ENCODE data around the gene PANK1. TPM values are rescaled to one million over a fixed set of nuclear protein-coding genes. Genes with fewer than 3 reads are reported as not detected.

PANK1 gene
- polyA plus RNA-seq, 3 donors = 49.7 to 54.1 (median 51.9) TPM

DNA sequence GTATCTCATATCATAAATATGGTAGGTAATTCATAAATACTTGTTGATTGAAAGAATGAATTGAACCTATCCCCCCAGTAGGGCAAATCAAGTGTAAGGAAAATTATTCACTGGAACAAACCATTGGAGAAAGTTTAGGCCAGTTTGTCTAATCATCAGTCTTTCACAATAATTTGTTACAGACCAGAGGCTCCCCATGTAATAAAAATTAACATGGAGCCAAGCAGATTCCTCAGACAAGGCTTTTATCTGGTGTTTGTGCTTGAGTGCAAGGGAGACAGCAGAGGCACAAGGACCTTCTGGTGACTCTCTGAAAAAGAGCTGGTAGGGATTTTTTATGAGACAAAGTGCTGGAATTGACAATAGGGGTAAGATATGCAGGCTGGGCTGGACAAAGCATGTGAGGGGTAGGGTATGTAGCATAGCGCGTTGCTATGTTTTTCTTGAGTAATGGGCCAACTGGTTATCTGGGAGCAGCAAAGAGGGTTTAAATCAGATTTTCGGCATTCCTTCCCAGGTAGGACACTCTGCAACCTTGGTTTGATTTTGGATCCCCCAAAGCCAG, 7.8 kb upstream of the PANK1 start:
- DNase-seq (ENCODE audit: low read depth in 3 of 3, low spot score in 2 of 3) = no peak

DNA sequence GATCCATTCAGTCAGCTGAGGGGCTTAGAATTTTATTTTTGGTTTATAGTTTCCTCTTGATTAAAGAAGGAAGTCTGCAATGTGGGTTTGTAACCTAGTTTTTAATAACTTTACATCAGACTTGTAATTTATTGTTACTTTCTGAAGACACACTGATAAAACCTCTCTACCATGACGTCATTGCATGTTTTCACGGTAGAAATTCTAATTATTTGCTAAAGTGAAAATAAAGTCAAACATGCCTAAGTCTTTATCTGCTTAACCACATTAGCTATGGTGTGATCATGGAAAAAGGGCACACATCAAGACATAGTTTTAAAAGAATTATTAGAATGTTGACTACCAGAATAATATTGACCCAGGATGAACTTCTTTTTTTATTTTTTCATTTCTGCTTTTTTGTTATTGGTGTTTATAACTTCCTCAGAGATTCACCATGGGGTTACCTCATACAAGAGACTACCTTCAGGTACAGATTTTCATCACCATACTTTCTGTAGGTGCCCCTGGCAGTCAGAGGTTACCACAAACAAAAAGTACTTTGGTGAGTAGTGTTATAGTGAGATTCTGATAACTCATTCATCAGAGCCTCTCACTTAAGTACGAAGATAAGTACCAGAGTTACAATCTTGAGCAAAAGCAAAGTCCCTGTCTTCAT, 7.0 kb upstream of the PANK1 start:
- DNase-seq (ENCODE audit: low read depth in 3 of 3, low spot score in 2 of 3) = no peak

DNA sequence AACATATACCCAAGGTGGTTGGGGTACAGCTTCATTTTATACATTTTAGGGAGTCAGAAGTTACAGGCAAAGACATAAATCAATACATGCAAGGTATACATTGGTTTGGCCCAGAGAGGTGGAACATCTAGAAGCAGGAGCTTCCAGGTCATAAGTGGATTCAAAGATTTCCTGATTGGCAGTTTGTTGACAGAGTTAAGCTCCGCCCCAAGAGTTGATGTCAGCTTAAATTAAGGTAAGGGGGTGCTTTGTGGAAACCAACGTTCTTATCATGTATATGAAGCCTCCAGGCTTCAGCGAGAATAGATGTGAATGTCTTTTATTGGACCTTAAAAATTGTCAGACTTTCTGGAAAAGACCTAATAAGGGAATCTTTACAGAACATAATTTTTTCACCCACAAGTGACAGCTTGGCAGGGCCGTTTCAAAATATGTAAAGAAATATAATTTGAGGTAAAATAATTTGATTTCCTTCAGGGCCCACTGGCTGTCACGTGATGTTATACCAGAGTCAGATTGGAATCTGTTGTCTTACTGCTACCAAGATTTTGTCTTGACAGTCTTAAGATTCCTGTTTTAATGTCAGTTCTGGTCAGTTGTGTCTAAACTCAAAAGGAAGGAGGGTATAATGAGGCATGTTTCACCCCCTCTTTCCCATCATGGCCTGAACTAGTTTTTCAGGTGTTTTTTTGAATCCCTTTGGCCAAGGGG, 6.3 kb upstream of the PANK1 start:
- no peak for DNase-seq (ENCODE audit: low read depth in 3 of 3, low spot score in 2 of 3)

DNA sequence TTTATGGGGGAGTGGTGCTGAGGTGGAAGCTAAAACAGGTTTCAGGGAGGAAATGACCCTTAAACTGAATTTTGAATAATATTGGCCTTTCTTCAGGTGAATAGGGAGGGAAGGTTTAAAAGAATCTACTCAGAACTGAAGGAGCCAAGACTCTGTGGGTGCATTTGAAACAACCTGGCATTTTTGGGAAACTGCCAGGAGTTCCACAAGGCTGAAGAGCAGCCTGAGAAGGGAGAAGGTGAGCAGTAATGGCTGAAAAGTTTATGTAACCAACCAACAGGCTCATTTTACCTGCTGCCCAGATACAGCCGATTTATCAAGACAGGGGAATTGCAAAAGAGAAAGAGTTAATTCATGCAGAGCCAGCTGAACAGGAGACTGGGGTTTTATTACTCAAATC, 4.0 kb upstream of the PANK1 start:
- no peak for DNase-seq (ENCODE audit: low read depth in 3 of 3, low spot score in 2 of 3)

DNA sequence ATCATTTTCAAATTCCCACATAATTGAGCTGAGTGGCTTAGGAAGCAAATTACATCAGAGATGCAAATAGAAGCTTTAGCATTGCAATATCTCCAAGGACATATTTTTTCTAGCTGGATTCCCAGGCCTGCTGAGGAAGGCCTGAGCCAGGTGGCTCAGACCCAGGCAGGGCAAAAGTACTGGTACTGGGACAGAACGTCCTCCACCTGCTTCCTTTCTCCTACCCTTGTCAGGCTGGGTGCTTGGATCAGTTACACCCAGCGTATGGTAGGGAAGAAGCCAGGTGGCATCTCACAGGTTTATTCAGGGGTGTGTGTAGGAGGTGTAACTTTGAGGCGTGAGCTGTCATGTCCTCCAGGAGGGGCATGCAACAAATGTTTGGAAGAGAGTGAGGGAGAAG, 3.0 kb upstream of the PANK1 start:
- DNase-seq (ENCODE audit: low read depth in 3 of 3, low spot score in 2 of 3) = no peak

DNA sequence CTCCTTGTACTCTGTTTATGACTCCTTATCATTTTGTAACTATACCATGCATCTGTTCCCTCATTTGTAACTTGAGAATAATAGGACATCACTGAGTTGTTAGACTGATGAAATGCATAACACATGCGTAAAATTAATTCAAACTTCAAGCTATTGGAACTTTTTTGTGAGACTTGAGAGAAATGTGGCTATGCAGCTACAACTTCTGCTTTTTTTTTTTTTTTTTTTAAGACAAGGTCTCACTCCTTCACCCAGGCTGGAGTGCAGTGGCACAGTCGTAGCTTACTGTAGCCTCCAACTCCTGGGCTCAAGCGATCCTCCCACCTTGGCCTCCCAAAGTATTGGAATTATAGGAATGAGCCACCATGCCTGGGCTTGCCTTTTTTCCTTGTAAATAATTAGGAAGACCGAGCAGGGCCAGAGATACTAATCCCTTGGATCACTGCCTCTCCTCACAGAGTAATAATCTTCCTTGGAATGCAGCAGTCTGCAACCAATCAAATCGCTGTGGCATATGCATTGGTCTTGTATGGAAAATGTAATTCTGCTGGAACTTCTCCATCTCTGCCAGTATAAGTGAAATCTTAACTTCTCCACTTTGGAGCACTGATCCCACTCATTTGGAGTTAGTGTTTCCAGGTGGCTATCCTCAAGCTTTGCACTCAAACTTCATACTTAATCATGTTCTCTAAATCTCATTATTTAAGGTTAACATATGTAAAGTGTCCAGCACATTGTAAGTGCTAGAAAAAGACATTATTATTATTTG, 2.0 kb upstream of the PANK1 start:
- DNase-seq (ENCODE audit: low read depth in 3 of 3, low spot score in 2 of 3) = peak in 2 of 3 donors; percentile 44 to 58

DNA sequence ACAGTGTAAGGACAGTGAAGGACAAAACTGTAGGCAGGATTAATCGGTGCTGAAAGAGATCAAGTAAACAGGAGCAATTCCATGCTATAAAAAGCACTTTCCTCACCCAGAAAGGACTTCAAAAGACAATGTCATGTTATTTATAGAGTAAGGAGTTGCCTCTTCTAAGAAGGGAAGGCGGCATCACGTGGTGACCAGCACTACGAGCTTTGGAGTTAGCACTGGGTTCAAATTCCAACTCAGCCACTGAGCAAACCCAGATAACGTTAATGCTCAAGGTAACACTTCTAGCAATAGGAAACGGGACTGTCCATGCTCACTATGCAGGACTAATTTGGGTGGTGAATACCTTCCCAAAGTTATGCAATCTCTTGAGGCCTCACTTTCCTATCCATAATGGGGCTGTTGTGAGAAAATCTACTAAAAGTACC, 715 bp upstream of the PANK1 start:
- DNase-seq (ENCODE audit: low read depth in 3 of 3, low spot score in 2 of 3) = no peak

DNA sequence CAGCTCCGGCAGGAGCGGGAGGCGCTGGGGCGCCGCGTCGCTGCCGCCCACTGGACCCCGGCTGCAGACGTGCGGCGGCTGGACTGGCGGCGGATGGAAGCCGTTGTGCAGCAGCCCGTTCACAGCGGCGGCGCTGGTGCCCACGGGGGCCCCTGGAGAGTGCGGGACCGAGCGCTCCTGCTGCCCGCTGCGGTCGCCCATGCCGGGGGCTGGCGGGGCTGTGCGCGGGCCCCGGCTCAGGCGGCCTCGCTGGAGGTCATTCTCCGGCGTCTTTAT, 413 bp downstream of the PANK1 start:
- no peak for DNase-seq (ENCODE audit: low read depth in 3 of 3, low spot score in 2 of 3)

DNA sequence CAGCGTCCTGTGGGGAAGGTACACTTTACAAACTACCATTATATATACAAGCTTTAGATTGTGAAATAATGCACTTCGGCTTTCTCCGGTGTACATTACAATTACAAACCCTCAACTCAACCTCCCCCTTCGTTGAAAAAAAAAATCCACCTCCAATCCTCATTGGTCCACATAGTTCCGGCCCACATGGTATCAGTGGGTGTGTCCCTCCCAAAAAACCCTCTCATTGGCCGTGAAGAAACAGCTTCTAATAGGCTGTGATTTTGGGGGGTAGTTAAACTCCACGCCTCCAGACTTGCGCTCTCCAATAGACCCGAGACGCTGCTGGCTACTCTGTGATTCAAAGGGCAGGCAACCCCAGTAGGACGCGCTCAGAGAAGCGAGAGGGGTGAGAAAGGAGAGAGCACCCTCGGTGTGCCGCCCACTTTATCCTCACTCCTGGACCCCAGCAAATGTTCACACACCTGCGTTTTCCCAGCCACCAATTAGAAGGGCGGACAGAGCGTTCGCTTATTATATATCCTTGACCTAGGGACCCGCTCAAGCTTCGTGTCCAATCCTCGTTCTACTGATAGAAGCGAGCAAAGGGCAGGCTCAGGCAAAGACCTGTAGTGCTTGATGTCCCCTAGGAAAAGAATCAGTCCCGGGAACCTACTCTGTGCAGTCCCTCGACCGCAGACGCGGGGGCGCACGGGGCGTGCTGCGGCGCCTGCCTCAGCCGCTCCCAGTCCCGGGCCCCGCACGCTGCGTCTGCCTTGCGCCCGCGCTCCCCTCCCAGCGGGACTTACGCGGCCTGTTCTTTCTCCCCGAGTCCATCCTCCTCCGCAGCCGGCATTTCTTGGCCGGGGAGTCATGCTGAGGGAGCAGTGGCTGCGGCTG, 991 bp downstream of the PANK1 start:
- DNase-seq (ENCODE audit: low read depth in 3 of 3, low spot score in 2 of 3) = peak in 2 of 3 donors; percentile 84 to 89

DNA sequence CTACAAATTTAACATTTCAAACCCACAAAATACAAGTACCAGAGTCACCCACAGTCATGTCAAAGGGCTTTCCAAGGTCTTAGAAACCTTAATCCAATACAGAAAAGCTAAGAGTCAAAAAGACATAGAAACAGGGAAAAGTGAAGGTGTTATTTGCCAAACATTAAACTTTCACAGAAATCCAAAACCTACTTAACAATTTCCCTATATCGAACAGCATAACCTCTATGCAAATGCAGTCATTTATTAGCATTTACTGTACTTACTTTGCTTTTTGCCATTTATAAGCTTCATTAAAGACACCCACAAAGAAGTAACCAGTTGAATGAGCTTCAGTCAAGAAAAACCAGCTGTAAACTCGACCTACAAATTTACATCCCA, 1.6 kb downstream of the PANK1 start:
- DNase-seq (ENCODE audit: low read depth in 3 of 3, low spot score in 2 of 3) = no peak

DNA sequence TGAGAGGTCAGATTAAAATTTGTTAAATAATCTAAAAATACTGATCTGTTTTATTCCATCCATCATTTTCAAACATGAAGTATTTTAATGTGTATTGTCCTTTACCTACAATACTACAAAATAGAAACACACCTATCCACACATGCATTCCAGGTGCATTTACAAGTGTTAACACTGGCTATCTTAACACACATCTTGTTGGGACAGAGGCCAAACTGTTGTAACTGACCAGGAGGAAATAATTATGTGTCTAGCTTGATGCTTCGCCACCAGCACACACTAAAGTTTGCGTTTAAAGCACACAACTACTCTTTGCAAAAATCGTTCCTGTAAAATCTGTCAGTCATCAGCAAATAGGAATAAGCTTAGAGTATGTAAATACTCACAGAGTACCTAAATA, 2.8 kb downstream of the PANK1 start:
- DNase-seq (ENCODE audit: low read depth in 3 of 3, low spot score in 2 of 3) = no peak

DNA sequence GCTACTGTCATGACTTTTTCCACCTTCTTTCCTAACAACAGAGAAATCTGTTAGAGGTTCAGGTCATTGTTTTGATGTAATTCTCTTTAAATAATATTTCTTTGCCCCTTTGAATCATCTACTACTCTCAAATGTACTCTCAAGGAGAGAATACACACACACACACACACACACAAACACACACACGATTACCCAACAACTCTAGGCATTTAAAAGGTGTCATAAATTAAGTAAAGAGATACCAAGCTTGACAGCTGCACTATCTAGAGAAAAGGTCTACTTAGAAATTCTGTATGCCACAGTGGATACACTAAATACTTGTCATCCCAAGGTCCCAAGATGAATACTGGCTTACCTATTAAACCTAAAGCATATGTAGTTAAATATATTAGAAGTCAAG, 4.8 kb downstream of the PANK1 start:
- DNase-seq (ENCODE audit: low read depth in 3 of 3, low spot score in 2 of 3) = no peak

DNA sequence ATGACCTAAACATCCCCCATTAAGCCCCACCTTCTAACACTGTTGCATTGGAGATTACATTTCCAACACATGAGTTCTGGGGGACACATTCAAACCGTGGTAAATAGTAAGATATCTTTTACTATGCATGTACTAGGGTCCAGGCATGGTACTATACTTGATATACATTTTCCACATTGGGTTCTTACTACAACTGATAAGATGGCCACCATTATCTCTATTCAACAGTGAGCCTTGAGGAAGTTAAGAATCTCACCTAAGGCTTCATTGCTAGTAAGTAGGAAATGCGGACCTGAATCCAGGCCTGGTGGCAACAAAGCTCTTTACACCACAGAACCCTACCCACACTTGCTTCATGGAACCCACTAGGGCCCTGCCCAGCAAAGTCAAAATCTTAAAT, 5.7 kb downstream of the PANK1 start:
- no peak for DNase-seq (ENCODE audit: low read depth in 3 of 3, low spot score in 2 of 3)

DNA sequence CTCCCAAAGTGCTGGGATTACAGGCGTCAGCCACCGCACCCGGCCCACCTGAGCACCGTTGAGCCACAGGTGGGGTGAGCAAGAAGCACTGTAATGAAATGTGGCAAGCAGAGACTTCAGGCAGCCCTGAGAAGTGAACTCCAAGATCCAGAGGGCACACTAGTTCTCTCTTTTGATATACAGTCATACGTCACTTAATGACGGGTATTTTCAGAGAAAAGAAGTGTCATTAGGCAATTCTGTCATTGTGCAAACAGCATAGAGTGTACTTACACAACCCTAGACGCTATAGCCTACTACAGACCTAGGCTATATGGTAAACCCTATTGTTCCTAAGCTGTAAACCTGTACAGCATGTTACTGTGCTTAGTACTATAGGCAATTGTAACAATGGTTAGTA, 7.9 kb downstream of the PANK1 start:
- no peak for DNase-seq (ENCODE audit: low read depth in 3 of 3, low spot score in 2 of 3)

DNA sequence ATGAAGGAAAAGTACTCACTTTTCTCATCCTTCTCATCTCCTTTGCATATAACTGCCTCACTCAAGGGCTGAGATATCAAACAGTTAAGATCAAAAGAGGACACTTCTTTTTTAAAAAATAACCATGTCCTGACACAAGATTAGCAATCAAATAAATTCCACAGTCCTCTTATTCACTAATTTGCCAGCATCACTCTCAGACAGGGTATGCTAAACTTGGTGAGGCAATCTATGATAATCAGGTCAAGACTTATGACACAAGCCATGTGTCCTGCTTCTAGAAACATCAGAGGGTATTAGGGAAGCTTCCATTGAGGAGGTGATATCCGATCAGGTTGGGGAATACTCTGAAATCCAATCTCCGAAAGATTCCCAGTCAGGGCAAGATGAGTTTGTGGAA, 10.4 kb downstream of the PANK1 start:
- DNase-seq (ENCODE audit: low read depth in 3 of 3, low spot score in 2 of 3) = no peak

DNA sequence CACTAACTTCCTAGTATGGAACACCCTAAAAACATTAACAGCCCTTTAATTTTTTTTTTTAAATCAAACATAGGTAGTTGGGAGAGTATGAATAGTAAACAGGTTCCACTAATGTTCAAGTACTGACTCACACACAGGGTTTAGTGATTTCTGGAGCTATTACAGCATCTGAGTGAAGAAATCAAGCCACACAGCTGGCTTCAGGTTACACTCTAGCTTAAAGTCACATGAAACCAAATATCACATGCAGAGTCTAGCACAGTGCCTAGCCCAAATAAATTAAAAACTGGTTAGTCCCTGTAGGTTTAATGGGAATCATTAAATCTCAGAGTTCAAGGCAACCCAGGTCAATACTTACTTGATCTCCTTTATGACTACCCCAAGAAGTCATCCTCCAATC, 11.6 kb downstream of the PANK1 start:
- no peak for DNase-seq (ENCODE audit: low read depth in 3 of 3, low spot score in 2 of 3)

DNA sequence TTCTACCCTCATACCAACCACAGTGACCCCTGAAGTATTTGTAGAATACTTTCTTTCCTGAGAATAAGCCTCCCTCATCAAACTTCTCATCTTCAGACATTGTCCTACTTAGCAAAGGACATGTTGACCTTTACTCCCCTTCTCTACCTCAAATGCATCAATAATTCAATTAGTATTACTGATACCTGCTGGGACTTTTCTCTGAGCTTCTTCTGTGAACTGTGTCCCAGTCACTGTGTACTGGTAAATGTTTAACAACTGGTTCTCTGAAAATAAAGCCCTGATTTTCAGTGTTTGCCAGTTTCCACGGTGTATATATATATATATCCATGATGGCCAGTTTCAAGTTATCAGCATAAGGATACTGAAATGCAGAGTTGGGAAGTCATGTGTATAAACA, 12.2 kb downstream of the PANK1 start:
- no peak for DNase-seq (ENCODE audit: low read depth in 3 of 3, low spot score in 2 of 3)

DNA sequence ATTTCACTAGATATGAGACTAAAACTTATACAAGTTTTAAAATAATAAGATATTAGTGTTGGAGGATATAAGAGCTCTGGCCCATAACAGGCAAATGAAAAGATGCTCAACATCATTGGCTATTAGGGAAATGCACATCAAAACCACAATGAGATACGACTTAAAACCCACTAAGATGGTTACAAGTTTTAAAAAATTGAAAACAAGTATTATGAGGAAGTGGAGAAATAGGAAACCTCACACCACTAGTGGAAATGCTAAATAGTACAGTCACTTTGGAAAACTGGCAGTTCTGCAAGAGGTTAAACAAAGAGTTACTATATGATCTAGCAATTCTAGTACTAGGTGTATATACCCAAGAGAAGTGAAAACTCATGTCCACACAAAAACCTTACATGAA, 17.2 kb downstream of the PANK1 start:
- no peak for DNase-seq (ENCODE audit: low read depth in 3 of 3, low spot score in 2 of 3)

DNA sequence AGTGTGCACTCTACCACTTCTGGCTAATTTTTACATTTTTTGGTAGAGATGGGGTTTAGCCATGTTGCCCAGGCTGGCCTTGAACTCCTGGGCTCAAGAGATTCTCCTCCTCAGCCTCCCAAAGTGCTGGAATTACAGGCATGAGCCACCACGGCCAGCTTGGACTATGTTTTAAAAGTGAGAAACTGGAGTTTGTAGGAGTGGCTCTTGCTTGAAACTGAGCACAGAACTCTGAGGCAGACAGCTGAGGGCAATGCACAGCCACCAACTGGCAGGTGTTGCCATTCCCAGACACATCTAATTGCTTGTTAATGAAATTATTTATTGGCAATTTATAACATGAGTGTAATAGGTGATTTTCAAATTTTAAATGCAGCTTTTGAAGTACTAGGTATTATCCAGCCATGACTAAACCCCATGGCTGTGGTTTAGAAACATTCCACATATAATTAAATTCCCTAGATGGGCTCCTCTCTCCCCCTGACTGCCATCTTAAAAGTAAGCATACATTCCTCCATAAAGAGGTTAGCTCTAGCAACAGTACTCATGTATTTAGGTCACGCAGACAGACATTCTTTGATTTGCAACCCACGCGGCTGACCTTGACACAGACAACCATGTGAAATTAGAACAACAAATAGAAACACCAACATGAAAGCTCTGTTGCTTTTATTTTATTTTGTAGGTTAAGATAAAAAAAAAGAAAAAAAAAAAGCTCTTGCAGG, 19.8 kb downstream of the PANK1 start:
- DNase-seq (ENCODE audit: low read depth in 3 of 3, low spot score in 2 of 3) = no peak

DNA sequence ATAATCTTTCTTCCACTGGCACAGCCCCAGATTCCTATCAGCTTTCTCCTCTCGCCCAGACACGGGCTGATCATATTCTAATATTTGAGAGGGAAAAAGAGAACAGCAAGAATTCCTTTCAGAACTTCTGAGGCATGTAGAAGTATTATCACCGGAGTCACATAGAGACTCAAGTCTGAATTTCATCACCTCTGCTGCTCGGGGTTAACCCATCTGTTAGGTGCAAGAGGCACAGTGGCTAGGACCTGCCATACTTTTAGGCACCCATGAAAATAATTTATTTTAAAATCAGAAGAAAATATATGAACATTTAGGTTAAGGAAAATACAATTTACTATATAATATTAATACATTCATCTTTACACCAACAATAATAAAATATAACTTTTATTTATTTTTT, 21.0 kb downstream of the PANK1 start:
- DNase-seq (ENCODE audit: low read depth in 3 of 3, low spot score in 2 of 3) = no peak

Data from right renal cortex interstitium (tissue), 3 donors.